Upper lobe of left lung (tissue), 6 donors: Measurements from ENCODE around the gene WDR47. TPM values are rescaled to one million over a fixed set of nuclear protein-coding genes. Genes with fewer than 3 reads are reported as not detected.

Source experiments
- ATAC-seq, 2 donors: fragments of 200-7000 bp; cut with Tn5 transposase; one replicate each; pipeline ENCODE4 v1.9.1; 2022; ENCODE audit warnings: mild to moderate bottlenecking in 2 of 2, moderate library complexity in 2 of 2; ENCODE audit not compliant: low FRiP score in 2 of 2
- DNase-seq, 2 donors: peaks; one replicate each; pipeline ENCODE4 v3.0.0-alpha.2; 2019 to 2020
- H3K27ac ChIP-seq, 4 donors: fragments of 200-600 bp; sonication (generic); one replicate each; pipeline ENCODE4 v1.5.1; 2016 to 2019
- H3K27me3 ChIP-seq, 4 donors: fragments of 200-600 bp; sonication (generic); one replicate each; pipeline ENCODE4 v1.5.1; 2017 to 2019
- H3K36me3 ChIP-seq, 4 donors: fragments of 200-600 bp; sonication (generic); one replicate each; pipeline ENCODE4 v1.5.1; 2016 to 2019
- H3K4me1 ChIP-seq, 4 donors: fragments of 200-600 bp; sonication (generic); one replicate each; pipeline ENCODE4 v1.5.1; 2018 to 2019
- H3K4me3 ChIP-seq, 4 donors: fragments of 200-600 bp; sonication (generic); one replicate each; pipeline ENCODE4 v1.5.1; 2017 to 2019; ENCODE audit warnings: mild to moderate bottlenecking in 2 of 4, moderate library complexity in 1 of 4
- H3K9me3 ChIP-seq, 4 donors: fragments of 200-600 bp; sonication (generic); one replicate each; pipeline ENCODE4 v1.5.1; 2018 to 2019
- EP300 ChIP-seq, 4 donors: sonication (generic); formaldehyde crosslinking; IDR thresholded peaks; one replicate each; pipeline ENCODE4 v1.5.1; 2017; ENCODE audit warnings: antibody characterized with exemption in 4 of 4, control low read depth in 2 of 4
- POLR2A ChIP-seq, 4 donors: fragments of 450-650 bp; IDR thresholded peaks; one replicate each; pipeline ENCODE4 v1.5.1; 2016 to 2017; ENCODE audit warnings: antibody characterized with exemption in 4 of 4, mild to moderate bottlenecking in 2 of 4
- POLR2AphosphoS5 ChIP-seq, 2 donors: sonication (generic); formaldehyde crosslinking; IDR thresholded peaks; one replicate each; pipeline ENCODE4 v1.5.1; 2017; ENCODE audit warnings: antibody characterized with exemption in 2 of 2
- WGBS, 2 donors: methylation state at CpG; one replicate each; pipeline ENCODE4 v1.1.5; 2017 to 2018; 5-methylcytosine and 5-hydroxymethylcytosine counted together
- total RNA-seq, 6 donors: library from RNA; depleted of rRNA in 4 of 6; stranded (reverse); fragments of >200 nt in 4 of 6; gene quantifications; one replicate each; pipeline versions ENCODE4 v1.1.0 to v1.2.1, GENCODE V29; 2016 to 2021
- TF ChIP-seq, protein P1 (sequence below), 6 experiments: fragments of 450-650 bp in 4 of 6; fragments of 200-600 bp in 2 of 6; sonication (generic) in 2 of 6; IDR thresholded peaks; one replicate each; pipeline ENCODE4 v1.5.1; 2016 to 2019; ENCODE audit warnings: antibody characterized with exemption in 6 of 6
- donor health status: DM: no; HTN: no; CAD: no; lungs with moderate emphysema.
- donor health status: DM: no; HTN: yes; CAD: no; lungs with severe emphysema.

Gene WDR47
- total RNA-seq, 6 donors from 2014 or later, result 5.2 to 21.0 (median 13.9) TPM

DNA sequence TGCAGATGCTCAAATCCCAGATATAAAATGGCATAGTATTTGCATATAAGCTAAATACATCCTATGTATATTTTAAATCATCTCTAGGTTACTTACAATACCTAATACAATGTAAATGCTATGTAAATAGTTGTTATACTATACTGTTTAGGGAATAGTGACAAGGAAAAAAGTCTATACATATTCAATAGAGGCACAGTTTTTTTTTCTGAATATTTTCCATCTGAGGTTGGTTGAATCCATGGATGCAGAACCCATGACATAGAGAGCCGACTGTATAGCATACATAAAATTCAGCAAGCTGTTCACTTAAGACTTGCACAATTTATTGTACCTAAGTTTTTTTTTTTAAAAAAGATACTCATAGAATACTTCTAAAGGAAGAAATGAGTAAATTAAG lies 27.4 kb upstream of the WDR47 start:
- ATAC-seq, result no peak
- no peaks in the 10 kb centered on the region for H3K27me3 ChIP-seq
- H3K9me3 ChIP-seq, result no peaks in the 10 kb centered on the region
- H3K4me3 ChIP-seq, result no peak overlapping the region
- DNase-seq, result no peak
- TF ChIP-seq POLR2A (IDR thresholded peaks at IDR 0.05) (no peak), POLR2AphosphoS5 (IDR thresholded peaks at IDR 0.05) (no peak)
- TF ChIP-seq, protein P1, sequence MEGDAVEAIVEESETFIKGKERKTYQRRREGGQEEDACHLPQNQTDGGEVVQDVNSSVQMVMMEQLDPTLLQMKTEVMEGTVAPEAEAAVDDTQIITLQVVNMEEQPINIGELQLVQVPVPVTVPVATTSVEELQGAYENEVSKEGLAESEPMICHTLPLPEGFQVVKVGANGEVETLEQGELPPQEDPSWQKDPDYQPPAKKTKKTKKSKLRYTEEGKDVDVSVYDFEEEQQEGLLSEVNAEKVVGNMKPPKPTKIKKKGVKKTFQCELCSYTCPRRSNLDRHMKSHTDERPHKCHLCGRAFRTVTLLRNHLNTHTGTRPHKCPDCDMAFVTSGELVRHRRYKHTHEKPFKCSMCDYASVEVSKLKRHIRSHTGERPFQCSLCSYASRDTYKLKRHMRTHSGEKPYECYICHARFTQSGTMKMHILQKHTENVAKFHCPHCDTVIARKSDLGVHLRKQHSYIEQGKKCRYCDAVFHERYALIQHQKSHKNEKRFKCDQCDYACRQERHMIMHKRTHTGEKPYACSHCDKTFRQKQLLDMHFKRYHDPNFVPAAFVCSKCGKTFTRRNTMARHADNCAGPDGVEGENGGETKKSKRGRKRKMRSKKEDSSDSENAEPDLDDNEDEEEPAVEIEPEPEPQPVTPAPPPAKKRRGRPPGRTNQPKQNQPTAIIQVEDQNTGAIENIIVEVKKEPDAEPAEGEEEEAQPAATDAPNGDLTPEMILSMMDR (IDR thresholded peaks at IDR 0.05), result no peak
- 88 to 93% methylated on average over 1 of the region's 1 CpG for WGBS, 2 donors
- peaks cover 0 to under 1% (median 0%) of the 10 kb centered on the region in 4 donors for H3K4me1 ChIP-seq
- peaks cover 5 to 60% (median 26%) of the 10 kb centered on the region in 4 donors for H3K36me3 ChIP-seq
- no peak overlapping the region for H3K27ac ChIP-seq

DNA sequence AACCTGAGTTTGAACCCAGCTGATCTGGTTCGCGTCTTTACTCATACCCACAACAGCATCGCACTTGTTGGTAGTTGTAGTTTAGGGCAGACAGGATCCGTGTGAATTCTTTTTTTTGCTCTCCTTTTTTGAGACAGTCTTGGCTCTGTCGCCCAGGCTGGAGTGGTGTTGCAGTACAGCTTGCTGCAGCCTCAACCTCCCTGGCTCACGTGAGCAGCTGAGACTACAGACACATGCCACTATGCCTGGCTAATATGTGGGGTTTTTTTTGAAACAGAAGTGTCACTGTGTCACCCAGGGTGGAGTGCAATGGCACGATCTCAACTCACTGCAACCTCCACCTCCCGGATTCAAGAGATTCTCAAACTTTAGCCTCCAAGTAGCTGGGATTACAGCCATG lies 26.0 kb upstream of the WDR47 start:
- Histone ChIP-seq H3K9me3 (no peaks in the 10 kb centered on the region), H3K4me3 (no peak overlapping the region), H3K27ac (no peak overlapping the region), H3K27me3 (no peaks in the 10 kb centered on the region), H3K36me3 (peaks cover 5 to 63% (median 28%) of the 10 kb centered on the region in 4 donors), H3K4me1 (no peaks in the 10 kb centered on the region)
- ATAC-seq (no peak), DNase-seq (no peak)
- WGBS, 2 donors, result 87 to 96% methylated on average over 8 of the region's 8 CpGs
- TF ChIP-seq POLR2AphosphoS5 (IDR thresholded peaks at IDR 0.05) (no peak), EP300 (IDR thresholded peaks at IDR 0.05) (no peak), POLR2A (IDR thresholded peaks at IDR 0.05) (no peak)
- TF ChIP-seq, protein P1 (IDR thresholded peaks at IDR 0.05), result no peak

DNA sequence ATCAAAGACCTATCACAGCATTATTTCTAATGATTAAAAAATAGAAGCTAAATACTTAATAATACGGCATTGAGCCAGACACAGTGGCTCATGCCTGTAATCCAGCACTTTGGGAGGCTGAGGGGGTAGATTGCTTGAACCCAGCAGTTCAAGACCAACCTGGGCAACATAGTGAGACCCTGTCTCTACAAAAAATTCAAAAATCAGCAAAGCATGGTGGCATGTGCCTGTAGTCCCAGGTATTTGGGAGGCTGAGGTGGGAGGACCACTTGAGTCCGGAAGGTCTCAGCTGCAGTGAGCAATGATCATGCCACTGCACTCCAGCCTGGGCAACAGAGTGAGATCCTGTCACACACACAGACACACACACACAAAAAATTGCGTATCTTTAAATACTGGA lies 23.2 kb upstream of the WDR47 start:
- ATAC-seq, result no peak
- Histone ChIP-seq H3K27ac (no peak overlapping the region), H3K36me3 (peaks cover 5 to 59% (median 29%) of the 10 kb centered on the region in 4 donors), H3K27me3 (no peaks in the 10 kb centered on the region), H3K4me3 (no peak overlapping the region), H3K4me1 (no peaks in the 10 kb centered on the region), H3K9me3 (no peaks in the 10 kb centered on the region)
- WGBS, 2 donors, result 92 to 97% methylated on average over 3 of the region's 3 CpGs
- TF ChIP-seq, protein P1 (IDR thresholded peaks at IDR 0.05), result no peak
- DNase-seq, result no peak

DNA sequence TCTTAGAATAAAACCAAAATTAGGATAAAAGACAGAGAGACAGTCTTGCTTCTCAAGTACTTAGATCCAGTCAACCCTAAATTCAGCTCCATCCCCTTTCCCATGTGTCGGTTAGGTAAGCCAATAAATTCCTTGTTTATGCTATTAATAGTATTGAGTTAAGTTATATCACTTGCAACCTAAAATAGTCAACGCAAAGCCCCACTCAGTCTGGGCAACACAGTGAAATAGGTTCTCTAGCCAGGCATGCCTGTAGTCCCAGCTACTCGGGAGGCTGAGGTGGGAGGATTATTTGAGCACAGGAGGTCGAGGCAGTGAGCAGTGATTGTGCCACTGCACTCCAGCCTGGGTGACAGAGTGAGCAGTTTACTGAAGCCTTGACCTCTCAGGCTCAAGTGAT lies 19.3 kb upstream of the WDR47 start:
- Histone ChIP-seq H3K4me1 (no peaks in the 10 kb centered on the region), H3K36me3 (peaks cover 5 to 36% (median 18%) of the 10 kb centered on the region in 4 donors), H3K4me3 (no peak overlapping the region), H3K27ac (no peak overlapping the region), H3K9me3 (no peaks in the 10 kb centered on the region), H3K27me3 (no peaks in the 10 kb centered on the region)
- 85 to 89% methylated on average over 4 of the region's 4 CpGs for WGBS, 2 donors
- DNase-seq, result no peak
- no peak for ATAC-seq
- TF ChIP-seq EP300 (IDR thresholded peaks at IDR 0.05) (no peak), POLR2AphosphoS5 (IDR thresholded peaks at IDR 0.05) (no peak), POLR2A (IDR thresholded peaks at IDR 0.05) (no peak)
- TF ChIP-seq, protein P1 (IDR thresholded peaks at IDR 0.05), result no peak

DNA sequence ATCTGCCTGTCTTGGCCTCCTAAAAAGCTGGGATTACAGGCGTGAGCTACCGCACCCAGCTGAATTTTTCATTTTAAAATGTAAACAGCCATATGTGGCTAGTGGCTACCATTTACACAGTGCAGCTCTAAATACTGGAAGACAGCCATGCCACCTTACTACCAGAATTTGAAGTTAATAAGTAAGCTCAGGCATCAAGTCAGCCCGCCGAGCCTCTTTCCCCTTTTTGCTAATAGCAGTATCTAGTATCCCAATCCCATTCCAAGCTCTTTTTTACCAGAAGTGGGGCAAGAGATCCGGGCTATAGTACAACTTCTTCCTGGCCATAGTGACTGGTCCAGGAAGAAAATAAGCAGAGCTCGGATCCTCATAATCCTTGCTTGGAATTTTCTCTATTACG lies 18.8 kb upstream of the WDR47 start:
- Histone ChIP-seq H3K4me1 (no peaks in the 10 kb centered on the region), H3K4me3 (no peak overlapping the region), H3K27ac (no peak overlapping the region), H3K9me3 (no peaks in the 10 kb centered on the region), H3K36me3 (peaks cover 1 to 34% (median 16%) of the 10 kb centered on the region in 4 donors), H3K27me3 (no peaks in the 10 kb centered on the region)
- DNase-seq, result no peak
- no peak for TF ChIP-seq POLR2A (IDR thresholded peaks at IDR 0.05)
- TF ChIP-seq, protein P1 (IDR thresholded peaks at IDR 0.05), result no peak
- no peak for TF ChIP-seq POLR2AphosphoS5 (IDR thresholded peaks at IDR 0.05)
- TF ChIP-seq EP300 (IDR thresholded peaks at IDR 0.05), result no peak
- no peak for ATAC-seq
- 76 to 81% methylated on average over 7 of the region's 7 CpGs for WGBS, 2 donors
